Brain microvascular endothelial cell (primary cell): Measurements from ENCODE around the gene PPP2R1B.

ENCODE experiments used
- DNase-seq: peaks from one replicate; pipeline ENCODE4 v3.0.0-alpha.2; 2020
- H3K27ac ChIP-seq: fragments of 250-450 bp; sonication (Bioruptor Pico); 2 replicates; pipeline ENCODE4 v1.5.1; 2020; ENCODE audit warnings: mild to moderate bottlenecking, moderate library complexity
- H3K27me3 ChIP-seq: fragments of 250-450 bp; sonication (Bioruptor Pico); replicated peaks from 2 replicates; pipeline ENCODE4 v1.5.1; 2020; ENCODE audit warnings: mild to moderate bottlenecking
- H3K36me3 ChIP-seq: fragments of 250-450 bp; sonication (Bioruptor Pico); replicated peaks from 2 replicates; pipeline ENCODE4 v1.5.1; 2020; ENCODE audit warnings: mild to moderate bottlenecking
- H3K4me3 ChIP-seq: 2 replicates; pipeline ENCODE4 v1.5.1; 2011; ENCODE audit warnings: low read depth, mild to moderate bottlenecking, control low read depth, low read length, moderate library complexity
- in situ Hi-C: cut with HindIII; loops from 2 replicates; pipeline ENCODE4 v1.10.0; 2017; ENCODE audit warnings: low sequenced_read_pairs, low pct_ligation_motif_present
- TF ChIP-seq, protein P1 (sequence below): IDR thresholded peaks from 2 replicates; pipeline ENCODE4 v1.5.1; 2011; ENCODE audit warnings: low read depth, mild to moderate bottlenecking, moderate library complexity, low read length, control low read depth, inconsistent platforms; ENCODE audit errors: missing control alignments

PPP2R1B gene

GRCh38 chr11:111725621-111726020 lies 40.6 kb downstream of the PPP2R1B start:
- no peak for DNase-seq
- H3K4me3 ChIP-seq, result no peak overlapping the region
- H3K27ac ChIP-seq, result no peak overlapping the region
- no peaks in the 10 kb centered on the region for H3K27me3 ChIP-seq
- in situ Hi-C loops, result no loop called here
- TF ChIP-seq, protein P1, sequence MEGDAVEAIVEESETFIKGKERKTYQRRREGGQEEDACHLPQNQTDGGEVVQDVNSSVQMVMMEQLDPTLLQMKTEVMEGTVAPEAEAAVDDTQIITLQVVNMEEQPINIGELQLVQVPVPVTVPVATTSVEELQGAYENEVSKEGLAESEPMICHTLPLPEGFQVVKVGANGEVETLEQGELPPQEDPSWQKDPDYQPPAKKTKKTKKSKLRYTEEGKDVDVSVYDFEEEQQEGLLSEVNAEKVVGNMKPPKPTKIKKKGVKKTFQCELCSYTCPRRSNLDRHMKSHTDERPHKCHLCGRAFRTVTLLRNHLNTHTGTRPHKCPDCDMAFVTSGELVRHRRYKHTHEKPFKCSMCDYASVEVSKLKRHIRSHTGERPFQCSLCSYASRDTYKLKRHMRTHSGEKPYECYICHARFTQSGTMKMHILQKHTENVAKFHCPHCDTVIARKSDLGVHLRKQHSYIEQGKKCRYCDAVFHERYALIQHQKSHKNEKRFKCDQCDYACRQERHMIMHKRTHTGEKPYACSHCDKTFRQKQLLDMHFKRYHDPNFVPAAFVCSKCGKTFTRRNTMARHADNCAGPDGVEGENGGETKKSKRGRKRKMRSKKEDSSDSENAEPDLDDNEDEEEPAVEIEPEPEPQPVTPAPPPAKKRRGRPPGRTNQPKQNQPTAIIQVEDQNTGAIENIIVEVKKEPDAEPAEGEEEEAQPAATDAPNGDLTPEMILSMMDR, result no peak
- H3K36me3 ChIP-seq, result peaks cover 50% of the 10 kb centered on the region

- H3K27me3 ChIP-seq, result no peaks in the 10 kb centered on the region
- no peak for DNase-seq
- in situ Hi-C loops, result no loop called here
- H3K36me3 ChIP-seq, result peaks cover 60% of the 10 kb centered on the region
- no peak overlapping the region for H3K4me3 ChIP-seq
- TF ChIP-seq, protein P1, result no peak
- H3K27ac ChIP-seq, result no peak overlapping the region
Measured at GRCh38 chr11:111724615-111725129, 41.5 kb downstream of the PPP2R1B start.

- Histone ChIP-seq H3K4me3 (no peak overlapping the region), H3K36me3 (peaks cover 61% of the 10 kb centered on the region), H3K27ac (no peak overlapping the region), H3K27me3 (no peaks in the 10 kb centered on the region)
- in situ Hi-C loops, result no loop called here
- TF ChIP-seq, protein P1, result no peak
- no peak for DNase-seq
Measured at GRCh38 chr11:111723595-111723994, 42.6 kb downstream of the PPP2R1B start.

DNA sequence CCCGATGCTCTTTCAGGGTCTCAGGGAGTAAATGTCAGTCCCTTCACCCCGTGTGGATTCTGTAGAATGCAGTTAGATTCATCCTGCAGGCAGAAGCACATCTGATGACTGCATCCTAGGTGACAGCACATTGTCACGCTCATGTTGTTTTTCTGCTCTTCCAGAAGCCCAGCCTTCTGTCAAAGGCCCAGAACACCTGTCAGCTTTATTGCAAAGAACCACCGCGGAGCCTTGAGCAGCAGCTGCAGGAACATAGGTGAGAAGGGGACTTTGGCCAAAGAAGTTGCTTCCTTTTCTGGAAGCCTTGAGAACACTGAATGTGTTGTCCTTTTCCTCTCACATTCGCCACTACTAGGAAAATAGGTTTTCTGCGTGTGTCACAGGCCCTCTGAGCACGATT lies 43.7 kb downstream of the PPP2R1B start:
- in situ Hi-C loops, result no loop called here
- peaks cover 61% of the 10 kb centered on the region for H3K36me3 ChIP-seq

GRCh38 chr11:111720801-111721494 lies 45.2 kb downstream of the PPP2R1B start:
- TF ChIP-seq, protein P1, result no peak
- Histone ChIP-seq H3K27me3 (no peaks in the 10 kb centered on the region), H3K27ac (no peak overlapping the region), H3K4me3 (no peak overlapping the region), H3K36me3 (peaks cover 53% of the 10 kb centered on the region)
- in situ Hi-C loops, result no loop called here
- no peak for DNase-seq

More for the DNA sequence above, 43.7 kb downstream of the PPP2R1B start:
- no peak for DNase-seq
- TF ChIP-seq, protein P1, result no peak
- H3K27ac ChIP-seq, result no peak overlapping the region
- H3K27me3 ChIP-seq, result no peaks in the 10 kb centered on the region
- H3K4me3 ChIP-seq, result no peak overlapping the region

GRCh38 chr11:111719379-111719778 lies 46.8 kb downstream of the PPP2R1B start:
- Histone ChIP-seq H3K27ac (no peak overlapping the region), H3K27me3 (no peaks in the 10 kb centered on the region), H3K36me3 (peaks cover 47% of the 10 kb centered on the region), H3K4me3 (no peak overlapping the region)
- in situ Hi-C loops, result no loop called here
- no peak for DNase-seq
- TF ChIP-seq, protein P1, result no peak
